SU-DHL-6 (cell line): ENCODE measurements around the gene BAHD1.

Experiments
- CTCF ChIP-seq: fragments of 200-600 bp; sonication (generic); IDR thresholded peaks from one replicate; pipeline ENCODE4 v1.5.1; 2017; ENCODE audit warnings: antibody characterized with exemption, mild to moderate bottlenecking, low read length, moderate library complexity; ENCODE audit not compliant: insufficient read depth, poor library complexity, severe bottlenecking
- EZH2phosphoT487 ChIP-seq: fragments of 200-600 bp; sonication (generic), shearing (Covaris generic); conservative IDR thresholded peaks from 2 replicates; pipeline ENCODE4 v1.6.1; 2018; ENCODE audit warnings: mild to moderate bottlenecking, antibody characterized with exemption, low read length, moderate library complexity, mixed read lengths

- TF ChIP-seq CTCF (no peak), EZH2phosphoT487 (no peak)
Measured at GRCh38 chr15:40508216-40508615, 67.5 kb downstream of the BAHD1 start.
